Neural crest cell (in vitro differentiated cells): ENCODE data around the gene KRTAP5-11. TPM values are rescaled to one million over a fixed set of nuclear protein-coding genes. Genes with fewer than 3 reads are reported as not detected.
"Not testable (repeated sequence)": the region's sequence is repeated elsewhere in the genome, so short reads cannot be mapped to it uniquely, and the experiment has no call there.

ENCODE experiments used
- DNase-seq: peaks from one replicate; pipeline ENCODE4 v3.0.0; 2021; ENCODE audit warnings: low read depth, mixed read lengths, low spot score
- H3K27ac Mint-ChIP-seq: one replicate; pipeline ENCODE4 v1.8.0; 2021; ENCODE audit warnings: mild to moderate bottlenecking, mixed read lengths; ENCODE audit not compliant: unreplicated experiment
- H3K27me3 Mint-ChIP-seq: 2 replicates; pipeline ENCODE4 v1.8.0; 2021; ENCODE audit warnings: low read depth, mild to moderate bottlenecking, mixed read lengths
- H3K36me3 Mint-ChIP-seq: 2 replicates; pipeline ENCODE4 v1.8.0; 2021; ENCODE audit warnings: low read depth, mild to moderate bottlenecking, mixed read lengths
- H3K4me1 Mint-ChIP-seq: 2 replicates; pipeline ENCODE4 v1.8.0; 2021; ENCODE audit warnings: mixed read lengths
- H3K4me3 Mint-ChIP-seq: one replicate; pipeline ENCODE4 v1.8.0; 2021; ENCODE audit warnings: mild to moderate bottlenecking, mixed read lengths
- H3K9me3 Mint-ChIP-seq: 2 replicates; pipeline ENCODE4 v1.8.0; 2021; ENCODE audit warnings: mixed read lengths
- total RNA-seq: library from RNA; stranded (reverse); gene quantifications from 2 replicates; pipeline ENCODE4 v1.2.1, GENCODE V29; 2021
- TF ChIP-seq, protein P1 (sequence below): fragments of 200-600 bp; sonication (generic); conservative IDR thresholded peaks from 2 replicates; pipeline ENCODE4 v1.5.0; 2021; ENCODE audit warnings: antibody characterized with exemption, mild to moderate bottlenecking

KRTAP5-11 gene
- total RNA-seq, 1 donor from 2014 or later: not detected

DNA sequence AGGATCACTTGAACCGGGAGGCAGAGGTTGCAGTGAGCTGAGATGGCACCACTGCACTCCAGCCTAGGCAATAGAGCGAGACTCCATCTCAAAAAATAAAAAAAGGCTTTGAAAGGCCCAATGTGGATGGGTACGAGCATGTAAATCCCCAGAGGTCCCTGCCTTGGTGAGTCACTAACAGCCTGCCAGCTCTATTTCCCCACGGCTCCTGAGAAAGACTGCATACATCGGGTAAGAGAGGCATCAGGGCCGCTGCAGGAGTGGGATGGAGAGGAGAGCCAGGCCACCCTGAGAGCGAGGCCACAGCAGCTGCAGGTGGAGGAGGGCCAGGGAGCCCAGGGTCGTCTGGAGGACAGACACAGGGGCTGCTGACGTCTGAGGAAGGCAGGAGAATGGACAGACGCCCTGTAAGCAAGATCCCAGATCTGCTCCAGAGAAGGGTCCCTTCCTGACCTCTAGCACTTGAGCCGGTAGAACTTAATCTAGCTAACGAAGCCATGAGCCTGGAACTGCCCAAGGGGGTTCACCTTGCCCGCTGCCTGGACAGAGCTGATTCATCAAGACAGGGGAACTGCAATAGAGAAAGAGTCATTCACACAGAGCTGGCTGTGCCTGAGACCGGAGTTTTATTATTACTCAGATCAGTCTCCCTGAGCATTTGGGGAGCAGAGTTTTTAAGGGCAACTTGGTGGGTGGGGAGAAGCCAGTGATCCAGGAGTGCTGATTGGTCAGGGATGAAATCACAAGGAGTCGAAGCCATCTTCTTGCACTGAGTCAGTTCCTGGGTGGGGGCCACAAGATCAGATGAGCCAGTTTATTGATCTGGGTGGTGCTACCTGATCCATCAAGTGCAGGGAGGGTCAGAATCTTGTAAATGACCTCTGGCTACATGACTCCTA lies 39.5 kb downstream of the KRTAP5-11 start:
- TF ChIP-seq, protein P1, sequence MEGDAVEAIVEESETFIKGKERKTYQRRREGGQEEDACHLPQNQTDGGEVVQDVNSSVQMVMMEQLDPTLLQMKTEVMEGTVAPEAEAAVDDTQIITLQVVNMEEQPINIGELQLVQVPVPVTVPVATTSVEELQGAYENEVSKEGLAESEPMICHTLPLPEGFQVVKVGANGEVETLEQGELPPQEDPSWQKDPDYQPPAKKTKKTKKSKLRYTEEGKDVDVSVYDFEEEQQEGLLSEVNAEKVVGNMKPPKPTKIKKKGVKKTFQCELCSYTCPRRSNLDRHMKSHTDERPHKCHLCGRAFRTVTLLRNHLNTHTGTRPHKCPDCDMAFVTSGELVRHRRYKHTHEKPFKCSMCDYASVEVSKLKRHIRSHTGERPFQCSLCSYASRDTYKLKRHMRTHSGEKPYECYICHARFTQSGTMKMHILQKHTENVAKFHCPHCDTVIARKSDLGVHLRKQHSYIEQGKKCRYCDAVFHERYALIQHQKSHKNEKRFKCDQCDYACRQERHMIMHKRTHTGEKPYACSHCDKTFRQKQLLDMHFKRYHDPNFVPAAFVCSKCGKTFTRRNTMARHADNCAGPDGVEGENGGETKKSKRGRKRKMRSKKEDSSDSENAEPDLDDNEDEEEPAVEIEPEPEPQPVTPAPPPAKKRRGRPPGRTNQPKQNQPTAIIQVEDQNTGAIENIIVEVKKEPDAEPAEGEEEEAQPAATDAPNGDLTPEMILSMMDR: no peak
- Mint-ChIP-seq H3K27me3 (no peaks in the 10 kb centered on the region), H3K27ac (no peak overlapping the region), H3K36me3 (peaks cover 2% of the 10 kb centered on the region), H3K4me1 (no peaks in the 10 kb centered on the region), H3K9me3 (peaks cover 6% of the 10 kb centered on the region), H3K4me3 (no peak overlapping the region)
- DNase-seq: no peak

DNA sequence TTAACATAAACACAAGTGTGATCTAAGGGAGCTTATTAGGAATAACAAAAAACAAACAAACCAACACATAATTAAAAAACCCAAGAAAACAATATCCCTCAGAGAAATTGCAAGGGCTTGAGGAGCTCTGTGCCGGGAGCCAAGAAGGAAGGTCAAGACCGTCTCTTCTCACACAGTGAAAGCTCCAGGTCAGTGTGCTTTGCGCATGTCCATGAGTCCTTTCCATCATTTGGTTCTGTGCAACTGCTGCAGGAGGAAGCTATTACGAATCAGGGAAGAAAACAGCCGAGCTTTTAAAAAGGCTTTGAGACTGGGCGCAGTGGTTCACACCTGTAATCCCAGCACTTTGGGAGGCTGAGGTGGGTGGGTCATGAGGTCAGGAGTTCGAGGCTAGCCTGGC lies 40.3 kb downstream of the KRTAP5-11 start:
- no peak overlapping the region for H3K27ac Mint-ChIP-seq
- H3K4me1 Mint-ChIP-seq: no peaks in the 10 kb centered on the region
- H3K27me3 Mint-ChIP-seq: no peaks in the 10 kb centered on the region
- TF ChIP-seq, protein P1: no peak
- H3K9me3 Mint-ChIP-seq: peaks cover 6% of the 10 kb centered on the region
- no peak overlapping the region for H3K4me3 Mint-ChIP-seq
- peaks cover 2% of the 10 kb centered on the region for H3K36me3 Mint-ChIP-seq
- DNase-seq: no peak

DNA sequence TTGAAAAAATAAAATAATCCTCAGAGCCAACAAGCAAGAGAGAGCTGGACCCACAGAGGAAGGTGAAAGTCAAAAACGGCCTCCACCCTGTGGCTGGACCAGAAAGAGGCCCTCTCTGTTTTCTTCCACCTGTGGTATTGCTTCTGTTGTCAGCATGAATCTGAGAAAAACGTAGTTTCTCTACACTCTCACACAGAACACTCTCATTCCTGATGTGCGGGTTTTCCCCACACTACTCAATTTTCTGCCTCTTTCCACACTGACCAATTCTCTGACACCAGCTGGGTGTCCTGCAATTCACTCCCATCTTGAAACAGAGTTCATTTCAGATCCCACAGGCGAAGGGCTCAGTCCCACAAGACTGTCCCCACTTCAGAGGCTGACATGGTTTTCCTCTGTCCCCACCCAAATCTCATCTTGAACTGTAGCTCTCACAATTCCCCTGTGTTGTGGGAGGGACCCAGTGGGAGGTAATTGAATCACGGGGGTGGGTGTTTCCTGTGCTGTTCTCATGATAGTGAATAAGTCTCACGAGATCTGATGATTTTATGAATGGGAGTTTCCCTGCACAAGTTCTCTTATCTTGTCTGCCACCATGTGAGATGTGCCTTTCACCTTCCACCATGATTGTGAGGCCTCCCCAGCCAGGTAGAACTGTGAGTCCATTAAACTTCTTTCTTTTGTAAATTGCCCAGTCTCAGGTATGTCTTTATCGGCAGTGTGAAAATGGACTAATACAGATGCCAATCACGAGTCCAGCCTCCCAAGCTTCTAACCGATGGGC lies 42.0 kb downstream of the KRTAP5-11 start:
- H3K4me3 Mint-ChIP-seq, H3K27ac Mint-ChIP-seq, DNase-seq, H3K36me3 Mint-ChIP-seq, H3K4me1 Mint-ChIP-seq, H3K27me3 Mint-ChIP-seq, H3K9me3 Mint-ChIP-seq: not testable (repeated sequence)

GRCh38 chr11:71539971-71540370 lies 42.7 kb downstream of the KRTAP5-11 start:
- not testable (repeated sequence) for H3K9me3 Mint-ChIP-seq, H3K27me3 Mint-ChIP-seq, H3K4me1 Mint-ChIP-seq, H3K27ac Mint-ChIP-seq, H3K4me3 Mint-ChIP-seq, DNase-seq, H3K36me3 Mint-ChIP-seq

GRCh38 chr11:71539017-71539416 lies 43.7 kb downstream of the KRTAP5-11 start:
- Mint-ChIP-seq H3K9me3 (no peaks in the 10 kb centered on the region), H3K27ac (peak overlapping the region; percentile 78)

DNA sequence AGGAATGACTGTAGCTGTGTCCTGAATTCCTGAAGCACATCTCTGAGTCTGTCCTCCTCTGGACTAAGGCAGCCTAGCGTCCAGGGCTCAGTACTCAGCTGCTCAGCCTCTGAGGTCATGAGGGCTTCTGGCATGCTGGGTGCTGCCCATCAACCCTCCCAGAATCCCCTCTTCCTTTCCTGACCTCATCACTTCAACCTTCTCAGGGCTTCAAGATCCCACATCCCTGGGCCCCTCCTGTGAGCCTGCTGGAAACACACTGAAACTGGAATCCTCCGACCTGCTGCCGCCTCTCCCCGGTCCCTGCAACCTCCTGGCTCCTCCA lies 44.0 kb downstream of the KRTAP5-11 start:
- no peak overlapping the region for H3K4me3 Mint-ChIP-seq
- H3K27ac Mint-ChIP-seq: peak overlapping the region; percentile 78
- H3K27me3 Mint-ChIP-seq: no peaks in the 10 kb centered on the region
- DNase-seq: no peak
- no peaks in the 10 kb centered on the region for H3K4me1 Mint-ChIP-seq
- TF ChIP-seq, protein P1: no peak
- peaks cover 2% of the 10 kb centered on the region for H3K36me3 Mint-ChIP-seq
- no peaks in the 10 kb centered on the region for H3K9me3 Mint-ChIP-seq

More at GRCh38 chr11:71539017-71539416, 43.7 kb downstream of the KRTAP5-11 start:
- no peak overlapping the region for H3K4me3 Mint-ChIP-seq
- H3K27me3 Mint-ChIP-seq: no peaks in the 10 kb centered on the region
- H3K36me3 Mint-ChIP-seq: peaks cover 2% of the 10 kb centered on the region
- no peaks in the 10 kb centered on the region for H3K4me1 Mint-ChIP-seq
- TF ChIP-seq, protein P1: no peak
- DNase-seq: no peak

GRCh38 chr11:71537977-71538665 lies 44.6 kb downstream of the KRTAP5-11 start, which contains the start of gene KRTAP5-8:
Gene KRTAP5-8 (plus strand): TSS chr11:71538025. CDS start chr11:71538056, 31 bp downstream.
- not testable (repeated sequence) for H3K4me3 Mint-ChIP-seq, H3K4me1 Mint-ChIP-seq, H3K9me3 Mint-ChIP-seq, H3K27me3 Mint-ChIP-seq, H3K36me3 Mint-ChIP-seq, DNase-seq
- peak within 1 kb of the TSS; percentile 78 for H3K27ac Mint-ChIP-seq
